CD14-positive monocyte (primary cell): Measurements from ENCODE around the gene TNIP2. TPM values are rescaled to one million over a fixed set of nuclear protein-coding genes. Genes with fewer than 3 reads are reported as not detected.

Experiments
- DNase-seq, 3 donors: peaks; one replicate each; pipeline ENCODE4 v3.0.0-alpha.2; 2011 to 2022
- H2AFZ ChIP-seq: 2 replicates; pipeline ENCODE4 v1.6.0; 2012; ENCODE audit warnings: mild to moderate bottlenecking, low read depth, low read length, inconsistent platforms; ENCODE audit not compliant: insufficient read depth, poor library complexity, severe bottlenecking
- H3K27ac ChIP-seq, 2 donors: 1 replicate in 1 of 2; 2 replicates in 1 of 2; pipeline ENCODE4 v1.5.1; 2012 to 2013; ENCODE audit warnings: low read length in 2 of 2, control low read depth in 1 of 2, inconsistent platforms in 1 of 2, low read depth in 1 of 2, mild to moderate bottlenecking in 1 of 2
- H3K27me3 ChIP-seq, 2 donors: one replicate each; pipeline versions ENCODE4 v1.6.0 to v1.6.1; 2011 to 2013; ENCODE audit warnings: low read length in 2 of 2; ENCODE audit not compliant: control insufficient read depth in 2 of 2, insufficient read depth in 2 of 2
- H3K36me3 ChIP-seq, 2 donors: replicated peaks in 1 of 2; 1 replicate in 1 of 2; 2 replicates in 1 of 2; pipeline versions ENCODE4 v1.5.1 to v1.6.1; 2012 to 2013; ENCODE audit warnings: low read length in 2 of 2, control low read depth in 1 of 2, inconsistent platforms in 1 of 2, mild to moderate bottlenecking in 1 of 2; ENCODE audit not compliant: insufficient read depth in 2 of 2, control insufficient read depth in 1 of 2
- H3K4me1 ChIP-seq, 2 donors: 1 replicate in 1 of 2; 2 replicates in 1 of 2; pipeline versions ENCODE4 v1.5.1 to v1.6.1; 2012 to 2013; ENCODE audit warnings: low read length in 2 of 2, control low read depth in 1 of 2, inconsistent platforms in 1 of 2, mild to moderate bottlenecking in 1 of 2, moderate library complexity in 1 of 2; ENCODE audit not compliant: insufficient read depth in 2 of 2, control insufficient read depth in 1 of 2
- H3K4me2 ChIP-seq: replicated peaks from 2 replicates; pipeline ENCODE3; 2012; ENCODE audit warnings: low read length, moderate library complexity, mild to moderate bottlenecking; ENCODE audit not compliant: poor library complexity, severe bottlenecking; ENCODE audit errors: extremely low read depth
- H3K4me3 ChIP-seq, 3 experiments: fragments of 200-600 bp in 1 of 3; sonication (generic) in 1 of 3; replicated peaks in 1 of 3; 1 replicate in 2 of 3; 2 replicates in 1 of 3; pipeline ENCODE4 v1.5.1; 2011 to 2013; ENCODE audit warnings: low read length in 3 of 3, mild to moderate bottlenecking in 3 of 3, control low read depth in 2 of 3, low read depth in 2 of 3, inconsistent platforms in 1 of 3, moderate library complexity in 1 of 3
- H3K79me2 ChIP-seq: 2 replicates; pipeline ENCODE4 v1.6.0; 2012; ENCODE audit warnings: mild to moderate bottlenecking, control low read depth, inconsistent platforms, low read length, moderate library complexity; ENCODE audit not compliant: insufficient read depth
- H3K9ac ChIP-seq: 2 replicates; pipeline ENCODE4 v1.6.0; 2017; ENCODE audit warnings: low read length, mild to moderate bottlenecking; ENCODE audit not compliant: insufficient read depth, poor library complexity, severe bottlenecking
- H3K9me3 ChIP-seq, 2 donors: replicated peaks in 1 of 2; 1 replicate in 1 of 2; 2 replicates in 1 of 2; pipeline versions ENCODE4 v1.5.1 to v1.6.1; 2012 to 2013; ENCODE audit warnings: low read length in 2 of 2, control low read depth in 1 of 2; ENCODE audit not compliant: control insufficient read depth in 1 of 2, insufficient read depth in 1 of 2
- H4K20me1 ChIP-seq: 2 replicates; pipeline ENCODE4 v1.6.0; 2012; ENCODE audit warnings: mild to moderate bottlenecking, low read length, control low read depth, moderate library complexity; ENCODE audit not compliant: insufficient read depth
- H3K27ac Mint-ChIP-seq, 7 donors: one replicate each; pipeline ENCODE4 v1.8.0; 2020; ENCODE audit warnings: mild to moderate bottlenecking in 7 of 7, mixed read lengths in 7 of 7, moderate library complexity in 6 of 7, inconsistent platforms in 2 of 7
- H3K27me3 Mint-ChIP-seq, 3 donors: one replicate each; pipeline ENCODE4 v1.8.0; 2021 to 2022; ENCODE audit warnings: low read depth in 3 of 3, mild to moderate bottlenecking in 3 of 3, mixed read lengths in 3 of 3, moderate library complexity in 3 of 3, inconsistent platforms in 1 of 3
- H3K36me3 Mint-ChIP-seq, 2 donors: one replicate each; pipeline ENCODE4 v1.8.0; 2020; ENCODE audit warnings: mixed read lengths in 2 of 2, inconsistent platforms in 1 of 2, mild to moderate bottlenecking in 1 of 2
- H3K4me1 Mint-ChIP-seq: one replicate; pipeline ENCODE4 v1.8.0; 2020; ENCODE audit warnings: mild to moderate bottlenecking, mixed read lengths
- H3K4me3 Mint-ChIP-seq, 2 donors: one replicate each; pipeline ENCODE4 v1.8.0; 2020; ENCODE audit warnings: mild to moderate bottlenecking in 2 of 2, mixed read lengths in 2 of 2, moderate library complexity in 1 of 2
- H3K9me3 Mint-ChIP-seq, 7 donors: one replicate each; pipeline ENCODE4 v1.8.0; 2020 to 2022; ENCODE audit warnings: mixed read lengths in 7 of 7, mild to moderate bottlenecking in 6 of 7, moderate library complexity in 6 of 7, inconsistent platforms in 2 of 7
- CTCF ChIP-seq: fragments of 200-600 bp; IDR thresholded peaks from one replicate; pipeline ENCODE4 v1.8.0; 2022; ENCODE audit warnings: antibody characterized with exemption, mild to moderate bottlenecking
- WGBS: methylation state at CpG from one replicate; pipeline ENCODE4 v1.1.5; 2013; ENCODE audit warnings: missing lambda C conversion rate; ENCODE audit not compliant: insufficient coverage; 5-methylcytosine and 5-hydroxymethylcytosine counted together
- intact Hi-C, 2 donors: fragments of 100-400 bp; cut with micrococcal nuclease; formaldehyde crosslinking; loops; one replicate each; pipeline versions ENCODE4 v1.15.0 to v1.15.1; 2023
- polyA plus RNA-seq, 3 donors: library from polyadenylated mRNA; depleted of rRNA in 1 of 3; unstranded in 2 of 3; stranded (reverse) in 1 of 3; fragments of 300-500 nt in 2 of 3; fragments of >200 nt in 1 of 3; fragmentation: Illumina TruSeq in 2 of 3; gene quantifications; 1 replicate in 2 of 3; 2 replicates in 1 of 3; pipeline ENCODE4 v1.2.3, GENCODE V29; 2012 to 2021

TNIP2 gene
- polyA plus RNA-seq, 3 donors = 27.6 to 75.7 (median 28.2) TPM

GRCh38 chr4:2771264-2771663 is 15.1 kb upstream of the TNIP2 start:
- WGBS = no CpG with 5 or more reads among the region's 3 CpGs
- Histone ChIP-seq H3K9me3 (no peaks in the 10 kb centered on the region), H3K27ac (peak overlapping the region; percentile 34 to 74), H3K4me1 (peaks cover 24 to 26% of the 10 kb centered on the region in 2 donors), H3K4me3 (peak overlapping the region in 1 of 3 experiments; percentile 50), H2AFZ (no peak overlapping the region), H3K36me3 (no peaks in the 10 kb centered on the region), H3K79me2 (no peaks in the 10 kb centered on the region), H3K4me2 (peak overlapping the region; percentile 69), H3K27me3 (no peaks in the 10 kb centered on the region), H4K20me1 (no peaks in the 10 kb centered on the region), H3K9ac (no peak overlapping the region)
- peak overlapping the region; percentile 67 to 85 for H3K4me3 Mint-ChIP-seq
- peaks cover 0 to 1% (median 0%) of the 10 kb centered on the region in 3 donors for H3K27me3 Mint-ChIP-seq
- H3K36me3 Mint-ChIP-seq = peaks cover 0 to 4% of the 10 kb centered on the region in 2 donors
- intact Hi-C loops = no loop called here
- H3K9me3 Mint-ChIP-seq = peaks cover 0 to 2% (median 0%) of the 10 kb centered on the region in 7 donors
- TF ChIP-seq CTCF = no peak
- H3K4me1 Mint-ChIP-seq = peaks cover 24% of the 10 kb centered on the region
- H3K27ac Mint-ChIP-seq = peak overlapping the region; percentile 92 to 96 (median 95)
- DNase-seq = no peak

- peaks cover 0 to 2% (median 0%) of the 10 kb centered on the region in 7 donors for H3K9me3 Mint-ChIP-seq
- no peak overlapping the region for H3K4me3 Mint-ChIP-seq
- Histone ChIP-seq H3K9ac (no peak overlapping the region), H3K4me1 (peaks cover 24 to 35% of the 10 kb centered on the region in 2 donors), H4K20me1 (no peaks in the 10 kb centered on the region), H3K27me3 (no peaks in the 10 kb centered on the region), H3K36me3 (no peaks in the 10 kb centered on the region), H3K79me2 (no peaks in the 10 kb centered on the region), H3K9me3 (no peaks in the 10 kb centered on the region), H3K4me2 (no peak overlapping the region), H3K27ac (no peak overlapping the region), H2AFZ (no peak overlapping the region), H3K4me3 (no peak overlapping the region)
- H3K4me1 Mint-ChIP-seq = peaks cover 31% of the 10 kb centered on the region
- H3K27me3 Mint-ChIP-seq = peaks cover 0 to 4% (median 0%) of the 10 kb centered on the region in 3 donors
- no peak for TF ChIP-seq CTCF
- H3K27ac Mint-ChIP-seq = peak overlapping the region in 1 of 7 donors; percentile 21
- H3K36me3 Mint-ChIP-seq = peaks cover 0 to 4% of the 10 kb centered on the region in 2 donors
- intact Hi-C loops = no loop called here
- DNase-seq = no peak
- 86% methylated on average over 8 of the region's 15 CpGs for WGBS
These were observed 12.8 kb upstream of the TNIP2 start for GRCh38 chr4:2768921-2769336.
